GM21526 (cell line): Measurements from ENCODE around the gene CTSH.

Experiments
- ATAC-seq: cut with Tn5 transposase; IDR thresholded peaks from one replicate; pipeline ENCODE4 v1.9.1; 2021; ENCODE audit warnings: moderate library complexity; ENCODE audit not compliant: unreplicated experiment, low FRiP score

The CTSH gene, protein sequence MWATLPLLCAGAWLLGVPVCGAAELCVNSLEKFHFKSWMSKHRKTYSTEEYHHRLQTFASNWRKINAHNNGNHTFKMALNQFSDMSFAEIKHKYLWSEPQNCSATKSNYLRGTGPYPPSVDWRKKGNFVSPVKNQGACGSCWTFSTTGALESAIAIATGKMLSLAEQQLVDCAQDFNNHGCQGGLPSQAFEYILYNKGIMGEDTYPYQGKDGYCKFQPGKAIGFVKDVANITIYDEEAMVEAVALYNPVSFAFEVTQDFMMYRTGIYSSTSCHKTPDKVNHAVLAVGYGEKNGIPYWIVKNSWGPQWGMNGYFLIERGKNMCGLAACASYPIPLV

DNA sequence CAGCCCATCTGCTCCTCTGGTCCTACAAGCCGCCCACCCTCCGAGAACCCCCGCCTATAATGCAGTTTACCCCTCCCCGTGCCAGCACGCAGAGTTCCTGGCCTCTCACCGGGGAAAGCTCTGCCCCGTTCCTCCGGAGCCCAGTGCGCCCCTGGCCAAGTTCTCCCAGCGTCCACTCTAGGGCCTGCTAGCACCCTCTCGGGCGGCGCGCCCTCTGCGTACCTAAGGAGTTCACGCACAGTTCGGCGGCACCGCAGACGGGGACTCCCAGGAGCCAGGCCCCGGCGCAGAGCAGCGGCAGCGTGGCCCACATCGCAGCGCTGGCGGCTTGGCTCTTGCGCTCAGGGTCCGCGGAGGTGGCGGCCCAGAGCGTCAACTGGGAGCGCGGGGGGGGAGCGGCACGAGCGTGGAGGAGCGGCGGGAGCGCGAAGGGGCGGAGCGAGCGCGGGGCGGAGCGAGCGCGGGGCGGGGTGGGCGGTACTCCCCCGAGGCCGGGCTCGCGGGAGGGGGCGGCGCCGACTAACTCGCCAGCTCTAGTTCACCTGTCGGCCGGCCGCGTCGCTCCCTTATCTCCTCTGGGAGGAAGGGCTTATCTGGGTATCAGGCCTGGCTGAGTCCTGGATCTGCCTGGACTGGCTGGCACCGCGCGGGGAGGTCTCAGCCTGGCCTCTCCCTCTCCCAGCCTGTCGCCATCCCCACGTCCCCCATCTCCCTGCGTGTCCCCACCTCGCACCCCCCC is at the start of gene CTSH:
TSS of gene CTSH (minus strand) at position 378 of the 739 bp plus-strand sequence. CDS start at position 313, 65 bp downstream.
- peak; percentile 59 for ATAC-seq

DNA sequence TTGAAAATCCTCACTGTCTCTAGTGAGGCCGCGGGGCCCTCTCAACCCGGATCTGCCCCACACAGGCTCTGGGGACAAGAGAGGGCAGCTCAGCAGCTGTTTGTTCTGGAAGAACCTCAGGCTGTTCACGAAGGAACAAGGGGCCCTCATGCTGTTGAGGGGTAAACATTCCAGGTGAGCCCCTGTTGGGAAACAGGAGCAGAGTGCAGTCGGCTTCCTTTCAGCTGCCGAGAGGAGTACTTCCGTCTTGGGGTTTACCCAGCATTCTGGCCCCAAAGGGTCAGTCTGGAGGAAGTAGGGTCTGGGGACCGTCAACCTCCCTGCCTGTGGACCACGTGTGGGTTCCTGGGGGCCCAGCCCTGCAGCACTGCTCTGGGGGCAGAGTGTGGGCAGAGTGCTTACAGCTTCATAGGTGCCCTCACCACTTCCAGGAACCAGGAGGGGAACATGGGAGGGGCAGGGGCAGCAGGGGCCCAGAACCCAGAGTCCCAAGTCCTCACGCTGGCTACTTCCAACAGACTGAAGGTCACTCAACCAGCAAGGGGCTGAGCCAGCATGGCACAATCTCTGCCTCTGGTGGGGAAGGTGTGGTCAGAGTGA is 49.2 kb upstream of the CTSH start:
- ATAC-seq = no peak

DNA sequence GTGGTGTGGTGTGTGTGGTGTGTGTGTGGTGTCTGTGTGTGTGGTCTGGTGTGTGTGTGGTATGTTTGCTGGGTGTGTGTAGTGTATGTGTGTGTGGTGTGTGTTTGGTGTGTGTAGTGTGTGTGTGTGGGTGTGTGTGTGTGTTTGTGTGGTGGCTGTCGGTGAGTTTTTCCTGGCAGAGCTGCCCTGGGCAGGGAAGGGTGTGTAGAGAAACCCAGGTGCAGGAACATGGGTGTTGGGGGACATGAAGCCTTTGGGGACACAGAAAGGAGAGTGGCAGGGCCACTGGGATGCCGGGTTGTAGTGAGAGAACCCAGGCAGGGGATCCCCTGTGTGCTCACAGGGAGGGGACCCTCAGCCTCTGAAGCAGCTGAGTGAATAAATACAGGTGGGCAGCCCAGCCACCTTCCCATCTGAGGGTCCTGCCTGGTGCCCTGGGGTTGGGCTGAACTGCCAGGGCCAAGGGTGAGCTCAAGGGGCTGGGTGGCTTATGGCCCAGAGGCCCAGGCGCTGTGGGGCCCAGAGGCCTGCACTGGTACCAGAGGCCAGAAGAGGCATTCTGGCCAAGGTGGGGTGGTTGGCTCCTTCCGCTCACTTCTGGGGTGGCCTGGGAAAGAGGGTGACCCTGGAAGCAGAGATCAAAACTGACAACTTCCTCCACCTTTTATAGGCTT is 48.5 kb upstream of the CTSH start:
- ATAC-seq = no peak

DNA sequence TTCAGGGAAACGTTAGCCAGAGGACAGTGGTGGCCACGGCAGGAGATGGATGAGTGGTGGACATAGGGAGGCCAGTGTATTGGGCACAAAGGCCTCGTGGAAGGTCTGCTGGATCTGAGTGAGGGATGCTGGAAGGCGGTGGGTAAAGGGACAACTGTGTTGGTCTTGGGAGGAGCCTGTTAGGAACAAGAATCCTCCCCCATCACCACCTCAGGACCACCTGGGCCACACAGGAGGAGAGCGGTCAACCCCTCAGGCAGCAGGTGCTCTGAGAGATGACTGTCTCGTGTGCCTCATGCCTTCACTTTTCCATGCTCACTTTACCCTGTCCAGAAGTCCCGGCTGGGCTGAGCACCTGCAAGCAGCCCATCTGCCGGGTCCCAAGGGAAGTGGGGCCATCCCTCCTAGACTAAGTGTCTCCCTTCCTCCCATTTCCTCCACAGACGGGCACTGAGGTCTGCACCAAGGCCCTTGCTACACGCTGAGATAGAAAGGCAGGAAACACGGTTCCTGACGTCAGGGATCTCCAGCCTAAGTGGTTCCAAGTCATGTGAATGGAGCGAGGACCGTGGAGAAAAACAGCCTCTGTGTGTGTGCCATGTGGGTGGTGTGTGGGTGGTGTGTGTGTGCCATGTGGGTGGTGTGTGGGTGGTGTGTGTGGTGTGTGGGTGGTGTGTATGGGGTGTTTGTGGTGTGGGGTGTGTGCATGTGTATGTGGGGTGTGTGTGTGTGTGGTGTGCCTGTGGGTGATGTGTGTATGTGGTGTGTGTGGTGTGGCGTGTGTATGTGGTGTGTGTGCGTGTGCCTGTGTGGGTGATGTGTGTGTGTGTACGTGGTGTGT is 47.8 kb upstream of the CTSH start:
- ATAC-seq = no peak

DNA sequence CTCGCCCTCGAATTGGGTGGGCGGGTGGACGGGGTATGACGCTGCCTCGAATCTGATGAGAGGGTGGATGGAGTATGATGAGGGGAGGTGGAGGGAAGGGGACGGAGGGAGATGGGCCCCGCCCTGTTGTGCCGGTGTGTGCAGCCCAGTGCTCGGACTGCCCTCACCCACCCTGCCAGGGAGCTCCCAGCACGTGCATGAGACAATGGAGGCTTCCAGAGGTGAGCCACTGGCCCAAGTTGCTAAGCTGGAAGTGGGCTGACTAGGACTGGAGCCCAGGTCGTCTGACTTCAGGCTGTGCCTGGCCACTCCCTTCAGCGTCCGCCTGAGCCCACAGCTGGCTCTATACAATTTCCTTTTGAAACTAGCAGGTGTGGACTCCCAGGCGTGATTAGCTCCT is 47.0 kb upstream of the CTSH start:
- no peak for ATAC-seq

DNA sequence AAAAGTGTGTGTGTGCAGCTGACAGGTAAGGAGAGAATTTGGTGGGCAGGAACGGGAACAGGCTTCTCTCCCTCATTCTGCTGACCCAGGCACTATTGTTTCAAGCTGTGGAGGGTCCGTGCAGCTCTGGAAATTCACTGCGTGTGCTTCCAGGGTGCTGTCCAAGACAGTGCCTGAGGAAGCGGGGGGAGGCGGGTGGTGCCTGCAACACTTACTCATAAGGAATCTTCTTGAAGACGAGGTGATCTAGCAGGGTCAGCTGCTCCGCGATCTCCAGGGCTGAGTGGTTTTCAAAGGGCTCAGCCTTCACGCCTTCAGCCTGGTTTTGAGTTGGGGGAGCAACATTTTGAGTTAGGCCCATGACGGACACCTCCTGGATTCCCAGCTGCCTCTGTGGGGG is 46.6 kb upstream of the CTSH start:
- ATAC-seq = no peak

DNA sequence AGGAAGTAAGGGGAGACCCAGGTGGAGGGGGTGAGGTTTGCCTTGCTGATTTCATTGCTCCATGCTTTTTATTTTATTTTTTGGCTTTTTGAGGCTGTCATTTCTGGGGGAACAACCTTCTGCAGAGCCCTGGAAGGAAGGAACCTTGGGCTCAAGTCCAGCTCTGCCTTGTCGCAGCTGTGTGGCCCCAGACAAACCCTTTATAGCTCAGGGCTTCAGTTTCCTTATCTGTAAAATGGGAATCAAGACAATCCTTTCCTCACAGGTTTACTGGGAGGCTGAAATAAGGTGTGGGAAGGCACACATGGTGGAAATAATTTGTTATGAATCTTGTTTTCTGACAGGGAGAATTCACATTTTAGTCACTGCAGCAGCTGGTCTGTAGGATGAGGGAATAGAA is 45.4 kb upstream of the CTSH start:
- ATAC-seq = no peak

DNA sequence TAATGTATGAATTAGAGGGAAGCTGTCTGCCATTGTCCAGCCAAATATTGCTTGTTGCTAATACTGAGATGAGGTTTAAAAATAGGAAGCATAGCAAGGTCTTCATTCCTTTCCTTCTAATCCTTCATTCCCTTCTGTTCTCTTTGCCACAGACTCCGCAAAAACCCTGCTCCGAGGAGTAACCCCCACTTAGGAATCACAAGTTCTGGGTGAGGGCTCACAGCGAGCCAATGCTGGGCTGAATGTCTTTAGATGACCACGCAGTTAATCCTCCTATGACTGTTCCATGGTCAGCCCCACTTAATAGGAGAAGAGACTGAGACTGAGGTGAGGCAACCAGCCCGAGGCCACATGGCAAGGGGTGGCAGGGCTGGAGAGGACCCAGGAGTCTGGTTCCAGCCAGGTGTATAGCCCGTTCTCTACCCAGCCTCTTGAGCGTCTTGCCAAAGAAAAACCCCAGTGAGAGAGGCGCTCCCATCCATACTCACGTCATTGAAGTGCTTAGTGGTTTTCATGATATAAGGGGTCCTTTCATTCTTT is 44.9 kb upstream of the CTSH start:
- ATAC-seq = no peak

DNA sequence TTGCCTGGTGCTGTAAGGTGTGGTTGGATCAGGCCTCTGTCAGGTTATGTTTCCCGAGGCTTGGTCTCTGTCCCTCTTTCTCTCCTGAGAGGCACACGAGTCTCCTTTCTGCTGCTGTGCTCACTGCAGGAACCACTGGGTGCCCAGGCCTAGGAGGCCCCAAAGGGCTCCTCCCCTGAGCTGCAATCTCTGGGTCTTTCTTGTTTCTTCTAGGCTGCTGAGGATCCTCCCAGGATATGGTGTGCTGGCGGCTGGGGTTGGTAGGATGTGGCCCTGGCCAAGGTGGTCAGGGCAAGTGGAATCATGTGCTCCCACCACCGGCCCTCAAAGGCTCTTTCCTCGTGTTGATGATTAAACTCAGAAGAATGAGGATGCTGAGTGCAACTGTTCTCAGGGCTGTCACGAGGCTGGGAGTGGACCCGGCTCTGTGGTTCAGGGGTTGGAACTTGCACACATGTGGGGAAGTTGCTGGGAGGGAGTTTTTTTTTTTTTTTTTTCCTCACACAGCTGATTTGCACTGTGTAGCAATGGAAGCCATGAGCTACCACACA is 43.6 kb upstream of the CTSH start:
- no peak for ATAC-seq

DNA sequence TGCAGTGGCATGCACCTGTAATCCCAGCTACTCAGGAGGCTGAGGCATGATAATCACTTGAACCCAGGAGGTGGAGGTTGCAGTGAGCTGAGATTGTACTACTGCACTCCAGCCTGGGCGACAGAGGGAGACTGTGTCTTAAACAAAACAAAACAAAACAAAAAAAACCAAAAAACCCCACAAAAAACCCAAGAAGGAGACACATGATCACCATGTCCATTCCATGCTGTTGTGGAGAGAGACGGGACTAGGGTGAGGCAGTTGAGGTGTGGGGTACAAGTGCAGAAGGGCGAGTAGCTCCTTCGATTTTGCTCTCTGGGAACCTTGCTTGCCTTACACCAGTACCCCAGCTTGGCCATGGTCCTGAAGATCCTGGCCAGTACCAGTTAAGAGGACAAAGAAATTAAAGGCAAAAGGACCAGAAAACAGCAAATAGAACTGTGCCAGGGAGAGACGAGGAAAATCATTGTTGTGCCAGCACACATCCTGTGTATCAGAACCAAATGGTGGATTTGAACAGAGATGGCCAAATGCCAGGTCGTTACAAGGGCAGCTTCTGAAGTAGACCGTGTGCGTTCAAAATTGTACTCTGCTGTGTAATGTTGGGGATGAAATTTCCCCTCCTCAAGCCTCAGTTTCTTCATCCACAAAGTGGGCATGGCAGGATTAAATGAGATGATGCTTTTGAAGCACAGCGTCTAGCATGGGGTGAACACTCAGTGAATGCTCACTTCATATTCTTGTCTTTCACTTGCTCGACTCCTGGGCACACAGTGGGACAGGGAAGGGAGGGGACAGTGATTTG is 42.9 kb upstream of the CTSH start:
- ATAC-seq = no peak

DNA sequence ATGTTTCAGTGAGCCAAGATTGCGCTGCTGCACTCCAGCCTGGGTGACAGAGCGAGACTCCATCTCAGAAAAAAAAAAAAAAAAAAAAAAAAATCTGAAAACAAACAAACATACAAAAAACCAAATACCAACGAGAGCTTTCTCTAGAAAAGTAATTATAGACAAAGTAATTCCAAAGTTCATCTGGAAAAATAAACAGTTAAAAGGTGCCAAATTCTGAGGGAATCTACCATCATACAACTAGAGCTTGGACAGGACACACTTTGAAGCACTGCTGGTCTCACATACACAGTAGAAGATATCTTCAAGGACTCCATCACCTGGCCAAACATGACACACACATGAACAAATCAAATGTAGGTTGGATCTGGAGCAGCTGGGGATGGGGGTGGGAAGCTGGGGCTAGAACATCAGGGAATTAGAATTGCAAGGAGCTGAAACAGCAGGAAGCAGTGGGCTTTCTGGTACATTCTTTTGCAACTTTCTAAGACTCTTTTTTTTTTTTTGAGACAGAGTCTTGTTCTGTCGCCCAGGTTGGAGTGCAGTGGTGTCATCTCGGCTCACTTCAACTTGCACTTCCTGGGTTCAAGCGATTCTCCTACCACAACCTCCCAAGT is 41.1 kb upstream of the CTSH start:
- ATAC-seq = no peak

DNA sequence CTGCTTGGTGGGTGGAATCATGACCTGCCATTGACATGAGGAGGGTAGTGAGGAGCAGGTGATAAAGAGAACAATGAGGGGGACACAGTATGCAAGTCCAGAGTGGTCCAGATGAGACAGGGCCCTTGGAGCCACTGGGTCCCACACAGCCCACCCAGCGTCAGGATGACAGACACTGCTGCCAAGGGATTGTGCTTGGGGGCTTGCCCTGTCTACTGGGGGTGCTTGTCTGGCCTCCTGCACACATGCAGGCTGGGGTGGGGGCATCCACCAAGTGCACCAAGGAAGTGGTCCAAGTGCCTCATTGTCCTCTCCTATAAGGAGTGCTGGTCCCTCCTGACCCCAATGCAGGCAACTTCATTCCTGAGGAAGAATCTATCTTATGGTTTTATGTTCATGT is 39.2 kb upstream of the CTSH start:
- no peak for ATAC-seq

DNA sequence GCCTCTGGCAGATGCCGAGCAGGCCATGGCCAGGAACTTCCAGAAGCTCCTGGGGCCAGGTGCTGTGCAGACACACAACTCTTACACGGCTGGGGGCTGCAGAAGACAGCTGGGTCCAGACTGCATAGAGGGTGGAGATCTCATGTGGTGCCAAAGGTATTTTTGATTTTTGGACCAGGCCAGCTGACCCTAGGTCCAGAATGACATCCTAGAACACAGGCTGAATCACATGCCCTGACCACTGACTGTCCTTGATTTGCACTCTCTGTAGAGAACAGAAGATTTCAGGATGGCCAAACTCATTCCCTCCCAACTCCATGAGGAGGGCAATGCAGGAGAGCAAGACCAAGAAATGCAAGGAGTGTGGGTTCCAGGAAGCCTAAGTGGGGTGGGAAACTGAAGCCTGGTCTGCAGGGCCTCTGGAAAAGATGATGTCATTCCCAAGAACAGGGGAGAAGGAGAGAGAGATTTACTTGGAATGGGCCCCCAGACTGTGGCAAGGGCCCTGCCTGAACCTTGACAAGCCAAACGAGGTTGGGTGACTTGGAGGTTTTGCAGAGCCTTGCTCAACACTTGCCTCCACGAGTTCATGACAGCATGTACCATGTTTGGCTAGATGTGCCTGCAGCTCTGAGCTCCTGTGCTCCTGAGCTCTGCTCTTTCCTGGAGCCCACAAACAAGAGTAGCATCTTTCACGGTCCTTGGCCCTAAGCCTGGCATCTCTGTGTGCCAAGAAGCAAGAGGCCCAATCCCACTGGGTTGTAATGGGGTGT is 38.5 kb upstream of the CTSH start:
- no peak for ATAC-seq

DNA sequence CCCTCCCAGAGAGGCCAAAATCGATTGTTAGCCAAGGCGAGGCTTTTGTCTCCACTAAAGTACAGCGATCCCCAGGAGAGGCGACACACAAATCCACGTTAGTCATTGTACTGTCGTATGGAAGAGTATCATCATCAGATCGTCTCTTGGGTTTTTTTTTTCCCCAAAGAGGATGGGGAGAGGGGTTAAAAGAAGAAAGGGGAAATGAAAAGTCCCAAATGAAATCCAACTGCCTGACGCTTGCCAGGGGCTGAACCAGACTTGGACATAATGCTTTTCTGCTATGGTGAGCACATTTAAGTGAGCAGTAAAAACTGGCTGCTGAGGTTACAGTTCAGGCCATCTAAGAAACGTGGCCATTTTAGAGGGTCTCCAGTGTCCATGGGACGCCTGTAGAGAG is 37.9 kb upstream of the CTSH start:
- no peak for ATAC-seq

DNA sequence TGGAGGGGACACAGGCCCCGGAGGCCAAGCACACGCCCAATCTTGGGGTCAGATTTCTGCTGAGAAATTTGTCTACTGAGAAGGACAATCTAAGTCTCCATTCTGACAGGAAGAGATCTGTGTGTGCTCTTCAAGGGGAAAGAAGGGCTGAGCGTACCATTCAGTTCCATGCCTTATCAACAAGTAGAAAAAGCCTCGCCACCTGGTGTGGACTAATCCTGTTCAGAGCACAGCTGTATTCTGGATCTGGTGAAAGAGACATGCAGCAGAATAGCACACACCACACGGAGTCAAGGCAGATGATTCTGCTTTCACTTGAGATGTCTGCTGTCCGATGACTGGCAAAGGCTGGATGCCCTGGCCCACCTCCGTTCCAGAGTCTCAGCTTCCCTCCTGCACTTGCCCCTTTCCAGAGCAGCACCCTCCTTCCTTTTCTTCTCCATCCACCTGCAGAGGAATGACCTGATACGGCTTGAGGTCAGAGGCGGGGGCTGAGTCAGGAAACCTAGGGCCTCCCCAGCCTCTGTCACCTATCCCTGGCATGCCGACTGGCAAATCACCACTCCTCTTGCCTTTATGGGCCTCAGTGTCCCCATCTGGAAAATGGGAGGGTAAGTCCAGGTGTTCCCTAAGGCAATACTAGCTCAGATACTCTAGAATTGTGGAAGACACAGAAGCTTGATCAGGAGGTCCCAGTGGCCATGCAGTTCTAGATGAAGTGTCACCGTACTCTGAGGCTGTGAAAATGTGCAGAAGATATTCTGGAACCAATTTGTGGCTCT is 36.9 kb upstream of the CTSH start:
- ATAC-seq = no peak

DNA sequence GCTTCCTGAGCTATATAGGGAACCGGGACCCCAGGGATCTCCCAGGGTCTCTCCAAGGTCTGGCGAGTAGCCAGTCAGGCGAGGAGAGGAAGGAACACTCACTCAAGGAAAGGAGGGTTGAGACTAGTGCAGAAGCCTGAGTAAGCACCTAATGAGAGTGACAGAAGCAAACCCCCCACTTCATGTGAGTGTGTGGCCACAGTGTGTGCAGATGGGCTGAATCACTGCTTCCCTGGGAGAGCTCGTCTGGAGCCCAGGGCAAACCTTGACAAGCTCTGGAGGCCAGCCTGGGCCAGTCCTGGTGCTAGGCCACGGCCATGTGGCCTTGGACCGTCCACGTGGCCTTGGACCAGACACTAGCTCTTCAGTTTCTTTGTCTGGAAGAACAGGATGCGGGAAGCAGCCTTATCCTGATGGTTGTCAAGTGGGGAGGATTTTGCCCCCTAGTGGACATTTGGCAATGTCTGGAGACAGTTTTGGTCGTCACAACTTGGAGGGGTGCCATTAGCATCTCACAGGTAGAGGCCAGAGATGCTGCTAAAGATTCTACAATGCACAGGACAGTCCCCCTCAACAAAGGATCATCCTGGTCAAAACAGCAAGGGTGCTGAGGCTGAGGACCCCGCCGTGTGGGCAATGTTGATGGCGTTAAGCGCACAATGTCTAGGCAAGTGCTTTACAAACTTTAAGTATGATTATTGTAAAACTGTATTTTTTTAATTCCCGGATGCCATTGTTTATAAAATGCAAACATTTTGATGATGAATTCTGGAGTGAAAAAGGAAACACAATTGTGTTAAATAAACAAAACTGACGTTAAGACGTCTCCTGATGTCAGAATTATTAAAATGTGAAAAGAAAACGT is 34.8 kb upstream of the CTSH start:
- ATAC-seq = no peak
